Lung (tissue), 12 donors: Measurements from ENCODE around the gene FOSL1. TPM values are rescaled to one million over a fixed set of nuclear protein-coding genes. Genes with fewer than 3 reads are reported as not detected.
A peak's percentile ranks its signal among the peaks of the same experiment; 100 is the strongest.

ENCODE experiments used
- ATAC-seq: fragments of 200-7000 bp; cut with Tn5 transposase; one replicate; pipeline ENCODE4 v1.9.1; 2020; ENCODE audit warnings: moderate number of reproducible peaks; ENCODE audit not compliant: insufficient read depth, low FRiP score
- DNase-seq, 3 donors: peaks; one replicate each; pipeline ENCODE4 v3.0.0-alpha.2; 2013 to 2017
- H3K27ac ChIP-seq, 2 donors: one replicate each; pipeline ENCODE4 v1.5.1; 2013; ENCODE audit warnings: mild to moderate bottlenecking in 2 of 2, moderate library complexity in 2 of 2, control low read depth in 1 of 2, inconsistent platforms in 1 of 2, low read depth in 1 of 2, low read length in 1 of 2
- H3K27me3 ChIP-seq, 3 donors: one replicate each; pipeline ENCODE4 v1.5.1; 2013; ENCODE audit warnings: low read length in 2 of 3; ENCODE audit not compliant: control insufficient read depth in 3 of 3, insufficient read depth in 3 of 3
- H3K36me3 ChIP-seq, 4 donors: one replicate each; pipeline ENCODE4 v1.5.1; 2013; ENCODE audit warnings: low read length in 4 of 4, mild to moderate bottlenecking in 1 of 4, moderate library complexity in 1 of 4; ENCODE audit not compliant: control insufficient read depth in 4 of 4, insufficient read depth in 4 of 4
- H3K4me1 ChIP-seq, 5 donors: one replicate each; pipeline ENCODE4 v1.5.1; 2013; ENCODE audit warnings: low read length in 5 of 5, mild to moderate bottlenecking in 2 of 5, moderate library complexity in 1 of 5; ENCODE audit not compliant: control insufficient read depth in 5 of 5, insufficient read depth in 5 of 5
- H3K4me3 ChIP-seq: one replicate; pipeline ENCODE4 v1.5.1; 2013; ENCODE audit warnings: mild to moderate bottlenecking, control low read depth, moderate library complexity
- H3K9ac ChIP-seq, 2 donors: one replicate each; pipeline ENCODE4 v1.5.1; 2013; ENCODE audit warnings: low read length in 2 of 2, control low read depth in 1 of 2; ENCODE audit not compliant: insufficient read depth in 1 of 2
- H3K9me3 ChIP-seq, 4 donors: one replicate each; pipeline ENCODE4 v1.5.1; 2013; ENCODE audit warnings: low read length in 3 of 4, mild to moderate bottlenecking in 1 of 4, moderate library complexity in 1 of 4; ENCODE audit not compliant: control insufficient read depth in 4 of 4, insufficient read depth in 3 of 4
- CTCF ChIP-seq: IDR thresholded peaks from 2 replicates; pipeline ENCODE4 v1.5.1; 2012; ENCODE audit warnings: mild to moderate bottlenecking; ENCODE audit errors: control extremely low read depth, extremely low read depth
- WGBS, 2 donors: extraction: QIAGEN DNeasy Blood & Tissue Kit; methylation state at CpG; one replicate each; pipeline ENCODE4 v1.1.7; 2013; 5-methylcytosine and 5-hydroxymethylcytosine counted together
- polyA plus RNA-seq, 2 donors: library from polyadenylated mRNA; stranded (reverse); fragments of 200-250 nt; gene quantifications; one replicate each; pipeline ENCODE4 v1.2.1, GENCODE V29; 2013
- total RNA-seq, 2 donors: library from RNA; depleted of rRNA in 1 of 2; stranded (reverse); fragments of >200 nt in 1 of 2; gene quantifications; one replicate each; pipeline ENCODE4 v1.2.1, GENCODE V29; 2014 to 2021
- donor health status: control.
- donor health status: control.
- donor health status: Bipolar disorder and iron deficiency.
- donor health status: healthy.
- donor health status: DM: yes; HTN: yes; CAD: no.

FOSL1 gene
- total and polyA plus RNA-seq, 4 donors = 0.43 to 19.9 (median 15.3) TPM

DNA sequence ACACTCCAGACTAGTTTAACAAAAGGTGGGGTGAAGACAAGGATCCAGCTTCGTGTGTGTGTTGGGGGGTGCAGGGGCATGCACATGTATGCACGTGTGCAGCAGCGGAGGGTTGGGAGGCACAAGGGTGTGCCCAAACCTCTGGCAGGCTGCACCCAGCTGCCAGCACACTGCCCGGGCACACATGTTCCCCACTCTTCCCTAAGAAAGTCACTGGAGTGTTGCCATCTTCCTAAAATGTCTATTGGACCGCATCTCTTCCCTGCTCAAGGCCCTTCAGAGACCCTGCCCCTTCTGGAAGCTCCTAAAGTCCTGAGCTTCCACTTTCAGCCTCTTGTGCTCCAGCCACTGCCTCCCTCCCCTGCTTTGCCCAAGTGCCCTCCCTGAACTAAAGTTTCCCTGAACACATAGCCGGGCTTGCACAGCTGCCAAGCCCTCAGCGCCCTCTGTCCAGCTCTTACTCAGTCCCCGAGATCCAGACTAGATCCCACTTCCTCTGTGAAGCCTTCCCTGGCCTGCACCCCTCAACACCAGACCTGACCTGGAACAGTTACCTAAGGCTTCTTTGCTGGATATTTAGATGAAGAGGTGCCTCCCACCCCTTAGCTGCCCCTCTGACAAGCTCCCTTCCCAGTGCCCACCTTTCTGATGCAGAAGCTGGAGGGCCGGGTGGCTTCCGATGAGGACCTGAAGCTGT is 48.2 kb downstream of the FOSL1 start:
- ATAC-seq = no peak
- H3K27me3 ChIP-seq = no peaks in the 10 kb centered on the region
- peak in 1 of 3 donors; percentile 11 for DNase-seq
- TF ChIP-seq CTCF = no peak
- 90 to 96% methylated on average over 10 of the region's 10 CpGs for WGBS, 2 donors
- peaks cover 24 to 53% (median 29%) of the 10 kb centered on the region in 4 donors for H3K36me3 ChIP-seq
- no peak overlapping the region for H3K9ac ChIP-seq
- no peak overlapping the region for H3K27ac ChIP-seq
- peaks cover 0 to 6% (median 2%) of the 10 kb centered on the region in 4 donors for H3K9me3 ChIP-seq
- H3K4me1 ChIP-seq = peaks cover 0 to 14% (median 8%) of the 10 kb centered on the region in 5 donors
- no peak overlapping the region for H3K4me3 ChIP-seq

DNA sequence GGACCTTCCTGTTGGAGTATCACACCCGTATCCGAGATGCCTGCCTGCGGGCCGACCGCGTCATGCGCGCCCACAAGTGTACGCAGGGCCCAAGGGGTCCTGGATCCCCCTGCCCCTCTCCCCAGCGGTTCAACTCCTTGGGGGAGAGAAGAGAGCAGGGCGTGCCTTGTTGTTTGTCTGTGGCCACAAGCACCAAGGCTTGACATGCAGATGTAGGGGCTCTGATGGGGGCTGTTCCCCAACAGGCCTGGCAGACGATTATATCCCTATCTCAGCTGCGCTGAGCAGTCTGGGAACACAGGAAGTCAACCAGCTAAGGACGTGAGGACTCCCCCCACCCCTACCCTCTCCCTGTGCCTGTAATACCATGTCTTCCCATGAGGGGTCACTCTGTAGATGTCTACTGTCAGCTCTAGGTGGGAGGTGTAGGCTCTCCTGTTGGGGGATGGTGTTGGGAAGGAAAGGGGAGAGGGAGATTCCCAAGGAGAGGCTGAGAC is 49.1 kb downstream of the FOSL1 start:
- no peak for ATAC-seq
- WGBS, 2 donors = 90 to 93% methylated on average over 14 of the region's 14 CpGs
- Histone ChIP-seq H3K4me1 (peaks cover 0 to 7% (median 3%) of the 10 kb centered on the region in 5 donors), H3K4me3 (no peak overlapping the region), H3K27me3 (no peaks in the 10 kb centered on the region), H3K36me3 (peaks cover 24 to 52% (median 28%) of the 10 kb centered on the region in 4 donors), H3K27ac (no peak overlapping the region), H3K9me3 (peaks cover 0 to 6% (median 2%) of the 10 kb centered on the region in 4 donors), H3K9ac (no peak overlapping the region)
- no peak for TF ChIP-seq CTCF
- no peak for DNase-seq

GRCh38 chr11:65850217-65851082 is 49.7 kb downstream of the FOSL1 start:
- DNase-seq (no peak), ATAC-seq (no peak)
- Histone ChIP-seq H3K4me3 (no peak overlapping the region), H3K27ac (no peak overlapping the region), H3K4me1 (peaks cover 0 to 1% (median 0%) of the 10 kb centered on the region in 5 donors), H3K9me3 (peaks cover 0 to 6% (median 2%) of the 10 kb centered on the region in 4 donors), H3K27me3 (no peaks in the 10 kb centered on the region), H3K36me3 (peaks cover 20 to 45% (median 22%) of the 10 kb centered on the region in 4 donors), H3K9ac (no peak overlapping the region)
- TF ChIP-seq CTCF = no peak
- WGBS, 2 donors = 79 to 85% methylated on average over 20 of the region's 20 CpGs
